ENCODE results near the gene TBC1D2. TPM values are rescaled to one million over a fixed set of nuclear protein-coding genes. Genes with fewer than 3 reads are reported as not detected.

The TBC1D2 gene
- total RNA-seq, 4 donors from 2014 or later, result 2.5 to 10.9 (median 7.5) TPM

GRCh38 chr9:98214811-98215210, 40.6 kb downstream of the TBC1D2 start:
- intact Hi-C loops (cut with DNase I; ENCODE audit: low total_unique reads), result no loop called here
- DNase-seq, result no peak
- Histone ChIP-seq H3K27me3 (no peaks in the 10 kb centered on the region), H3K36me3 (no peaks in the 10 kb centered on the region), H3K27ac (no peak overlapping the region), H3K4me3 (no peak overlapping the region), H3K9me3 (no peaks in the 10 kb centered on the region), H3K4me1 (no peaks in the 10 kb centered on the region)
- TF ChIP-seq POLR2A (IDR thresholded peaks at IDR 0.05) (no peak), CTCF (IDR thresholded peaks at IDR 0.05) (no peak)

- intact Hi-C loops (cut with DNase I; ENCODE audit: low total_unique reads), result no loop called here
- no peaks in the 10 kb centered on the region for H3K36me3 ChIP-seq
Observed at GRCh38 chr9:98211260-98211659, 44.2 kb downstream of the TBC1D2 start.

GRCh38 chr9:98210435-98210834, 45.0 kb downstream of the TBC1D2 start:
- Histone ChIP-seq H3K27me3 (no peaks in the 10 kb centered on the region), H3K27ac (no peak overlapping the region), H3K4me1 (no peaks in the 10 kb centered on the region), H3K9me3 (no peaks in the 10 kb centered on the region), H3K4me3 (no peak overlapping the region), H3K36me3 (no peaks in the 10 kb centered on the region)
- intact Hi-C loops (cut with DNase I; ENCODE audit: low total_unique reads), result no loop called here
- TF ChIP-seq CTCF (IDR thresholded peaks at IDR 0.05), result no peak
- no peak for TF ChIP-seq POLR2A (IDR thresholded peaks at IDR 0.05)
- DNase-seq, result no peak

More at GRCh38 chr9:98211260-98211659, 44.2 kb downstream of the TBC1D2 start:
- Histone ChIP-seq H3K27ac (no peak overlapping the region), H3K4me3 (no peak overlapping the region), H3K9me3 (no peaks in the 10 kb centered on the region), H3K4me1 (no peaks in the 10 kb centered on the region), H3K27me3 (no peaks in the 10 kb centered on the region)
- DNase-seq, result no peak
- no peak for TF ChIP-seq POLR2A (IDR thresholded peaks at IDR 0.05)
- TF ChIP-seq CTCF (IDR thresholded peaks at IDR 0.05), result no peak

GRCh38 chr9:98209530-98209929, 45.9 kb downstream of the TBC1D2 start:
- H3K4me1 ChIP-seq, result no peaks in the 10 kb centered on the region
- TF ChIP-seq POLR2A (IDR thresholded peaks at IDR 0.05) (no peak), CTCF (IDR thresholded peaks at IDR 0.05) (no peak)
- no peak overlapping the region for H3K4me3 ChIP-seq
- H3K27ac ChIP-seq, result no peak overlapping the region
- no peaks in the 10 kb centered on the region for H3K27me3 ChIP-seq
- intact Hi-C loops (cut with DNase I; ENCODE audit: low total_unique reads), result loop anchor here (10.0 kb wide), 1 partner anchor 45 kb away; the partner anchor contains the start of gene TBC1D2
- H3K36me3 ChIP-seq, result no peaks in the 10 kb centered on the region
- no peaks in the 10 kb centered on the region for H3K9me3 ChIP-seq
- DNase-seq, result no peak

- no peaks in the 10 kb centered on the region for H3K36me3 ChIP-seq
- TF ChIP-seq POLR2A (IDR thresholded peaks at IDR 0.05) (no peak), CTCF (IDR thresholded peaks at IDR 0.05) (no peak)
- H3K4me1 ChIP-seq, result no peaks in the 10 kb centered on the region
- DNase-seq, result no peak
- H3K27ac ChIP-seq, result no peak overlapping the region
- no peaks in the 10 kb centered on the region for H3K9me3 ChIP-seq
- H3K4me3 ChIP-seq, result no peak overlapping the region
- H3K27me3 ChIP-seq, result no peaks in the 10 kb centered on the region
- intact Hi-C loops (cut with DNase I; ENCODE audit: low total_unique reads), result loop anchor here (10.0 kb wide), 1 partner anchor 46 kb away; the partner anchor contains the start of gene TBC1D2
Observed at GRCh38 chr9:98208635-98209034, 46.8 kb downstream of the TBC1D2 start.

Measured in uterus (tissue), 4 donors.